H1 (cell line): ENCODE results near the gene SPC25. TPM values are rescaled to one million over a fixed set of nuclear protein-coding genes. Genes with fewer than 3 reads are reported as not detected.

Experiments used
- CHD7 ChIP-seq: fragments of 300-600 bp; sonication (generic); IDR thresholded peaks from 2 replicates; pipeline ENCODE4 v1.7.1; 2012; ENCODE audit warnings: low read length, moderate library complexity, mild to moderate bottlenecking, inconsistent platforms; ENCODE audit not compliant: insufficient replicate concordance
- HDAC2 ChIP-seq, 2 experiments: fragments of 300-600 bp in 1 of 2; sonication (generic) in 1 of 2; IDR thresholded peaks; 2 replicates each; pipeline ENCODE4 v1.6.1; 2011 to 2012; ENCODE audit warnings: low read depth in 2 of 2, low read length in 2 of 2, mild to moderate bottlenecking in 2 of 2, moderate library complexity in 2 of 2, borderline replicate concordance in 1 of 2, inconsistent platforms in 1 of 2
- SIX5 ChIP-seq: IDR thresholded peaks from 2 replicates; pipeline ENCODE4 v1.6.1; 2011; ENCODE audit warnings: mild to moderate bottlenecking, low read depth, low read length
- SUZ12 ChIP-seq: fragments of 200-600 bp; sonication (generic); IDR thresholded peaks from 2 replicates; pipeline ENCODE4 v1.6.1; 2012; ENCODE audit warnings: mild to moderate bottlenecking, inconsistent platforms, low read length, moderate library complexity, mixed read lengths
- polyA plus RNA-seq, 7 experiments: library from polyadenylated mRNA; depleted of rRNA in 3 of 7; stranded (reverse) in 5 of 7; unstranded in 2 of 7; fragments of >200 nt in 5 of 7; fragments of 200-250 nt in 2 of 7; gene quantifications; 1 replicate in 5 of 7; 2 replicates in 1 of 7; 4 replicates in 1 of 7; pipeline versions ENCODE4 v1.2.1 to v1.2.3, GENCODE V29; 2011 to 2013; ENCODE audit warnings: missing spikeins in 2 of 7, mixed read lengths in 2 of 7
- total RNA-seq: library from RNA; stranded (reverse); fragmentation: NEBNext Ultra II Directional; extraction: Animal tissue kit (Norgen Biotek cat#: 25700); gene quantifications from 2 replicates; pipeline ENCODE4 v1.2.1, GENCODE V29; 2021

SPC25 gene
- total and polyA plus RNA-seq, 2 of the 8 experiments (the other 6 are each of a cell fraction or from before 2014, with no cell fraction given) = 21.0 to 34.7 TPM

- no peak for TF ChIP-seq CHD7
- TF ChIP-seq HDAC2 (IDR thresholded peaks at IDR 0.05; ENCODE audit: borderline replicate concordance in 1 of 2, low read depth in 2 of 2, low read length in 2 of 2) = no peak
- no peak for TF ChIP-seq SUZ12
- no peak for TF ChIP-seq SIX5
Observed at GRCh38 chr2:168853471-168853870, 36.8 kb downstream of the SPC25 start (continued).
